ENCODE measurements around the gene METTL18. TPM values are rescaled to one million over a fixed set of nuclear protein-coding genes. Genes with fewer than 3 reads are reported as not detected.

METTL18 gene
- total RNA-seq, 4 donors from 2014 or later = 1.1 to 3.6 (median 2.7) TPM

DNA sequence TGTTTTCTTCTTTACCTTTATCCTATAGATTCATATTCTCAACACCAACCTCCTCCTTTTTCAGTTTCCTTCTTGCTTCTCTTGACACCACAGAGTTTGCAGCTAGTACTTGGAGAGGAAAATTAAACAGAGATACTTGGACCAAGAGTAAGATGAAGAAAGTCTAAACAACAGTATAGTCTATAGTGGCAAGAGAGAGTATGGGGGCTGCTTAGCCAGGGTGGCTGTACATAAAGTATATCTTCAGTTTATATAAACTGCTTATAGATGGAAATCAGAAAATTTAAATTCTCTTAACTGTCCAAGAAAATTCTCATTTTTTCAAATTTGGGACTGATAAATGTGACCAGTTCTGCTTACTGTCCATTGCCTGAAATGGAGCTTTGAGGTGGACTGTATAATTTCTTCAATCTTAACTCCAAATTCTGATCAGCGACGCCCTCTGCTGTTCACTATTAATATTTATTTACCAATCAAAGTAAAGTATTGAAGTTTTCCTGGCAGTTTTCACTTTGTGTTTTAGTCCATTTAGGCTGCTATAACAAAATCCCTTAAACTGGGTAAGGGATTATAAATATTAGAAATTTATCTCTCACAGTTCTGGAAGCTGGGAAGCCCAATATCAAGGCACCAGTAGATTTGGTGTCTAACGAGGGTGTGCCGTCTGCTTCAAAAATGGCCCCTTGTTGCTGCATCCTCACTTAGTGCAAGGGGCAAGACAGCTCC is 14.8 kb upstream of the METTL18 start:
- Histone ChIP-seq H3K27me3 (no peaks in the 10 kb centered on the region), H3K4me1 (no peaks in the 10 kb centered on the region), H3K36me3 (peaks cover 0 to 9% of the 10 kb centered on the region in 2 donors), H3K4me3 (no peak overlapping the region), H3K9me3 (no peaks in the 10 kb centered on the region), H3K27ac (no peak overlapping the region)
- no peak for DNase-seq
- TF ChIP-seq, protein P1, sequence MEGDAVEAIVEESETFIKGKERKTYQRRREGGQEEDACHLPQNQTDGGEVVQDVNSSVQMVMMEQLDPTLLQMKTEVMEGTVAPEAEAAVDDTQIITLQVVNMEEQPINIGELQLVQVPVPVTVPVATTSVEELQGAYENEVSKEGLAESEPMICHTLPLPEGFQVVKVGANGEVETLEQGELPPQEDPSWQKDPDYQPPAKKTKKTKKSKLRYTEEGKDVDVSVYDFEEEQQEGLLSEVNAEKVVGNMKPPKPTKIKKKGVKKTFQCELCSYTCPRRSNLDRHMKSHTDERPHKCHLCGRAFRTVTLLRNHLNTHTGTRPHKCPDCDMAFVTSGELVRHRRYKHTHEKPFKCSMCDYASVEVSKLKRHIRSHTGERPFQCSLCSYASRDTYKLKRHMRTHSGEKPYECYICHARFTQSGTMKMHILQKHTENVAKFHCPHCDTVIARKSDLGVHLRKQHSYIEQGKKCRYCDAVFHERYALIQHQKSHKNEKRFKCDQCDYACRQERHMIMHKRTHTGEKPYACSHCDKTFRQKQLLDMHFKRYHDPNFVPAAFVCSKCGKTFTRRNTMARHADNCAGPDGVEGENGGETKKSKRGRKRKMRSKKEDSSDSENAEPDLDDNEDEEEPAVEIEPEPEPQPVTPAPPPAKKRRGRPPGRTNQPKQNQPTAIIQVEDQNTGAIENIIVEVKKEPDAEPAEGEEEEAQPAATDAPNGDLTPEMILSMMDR (IDR thresholded peaks at IDR 0.05 in 4 of 5, conservative IDR thresholded peaks at IDR 0.05 in 1 of 5) = peak in 4 of 5 experiments; percentile 28 to 51 (median 35)
- TF ChIP-seq POLR2A (IDR thresholded peaks at IDR 0.05) = no peak
- in situ Hi-C loops (cut with MboI; ENCODE audit: low sequenced_read_pairs in 4 of 4) = loop anchor here in 2 of 4 donors (10.0 to 25.0 kb wide), 2 partner anchors 247 to 255 kb away; no protein-coding TSS in a partner anchor
- no peak for ATAC-seq
- intact Hi-C loops (cut with DNase I; ENCODE audit: low total_unique reads) = loop anchor here (2.0 kb wide), 1 partner anchor 259 kb away; no protein-coding TSS in a partner anchor

DNA sequence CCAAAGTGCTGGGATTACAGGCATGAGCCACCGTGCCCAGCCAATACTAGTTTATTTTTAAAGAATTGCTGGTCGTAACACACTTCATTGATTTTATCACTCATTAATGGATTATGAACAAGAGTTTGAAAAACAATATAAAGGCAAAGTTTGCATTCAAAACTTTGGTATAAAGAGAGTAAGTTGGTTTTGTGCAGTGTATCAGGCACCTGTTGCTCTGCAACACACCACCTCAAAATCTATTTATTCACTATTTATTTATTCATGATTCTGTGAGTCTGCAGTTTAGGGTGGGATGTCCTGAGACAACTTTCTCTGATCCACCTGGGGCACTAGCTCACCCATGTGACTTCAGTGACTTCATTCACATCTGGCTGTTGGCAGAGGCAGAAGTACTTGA is 10.2 kb upstream of the METTL18 start:
- TF ChIP-seq, protein P1 (IDR thresholded peaks at IDR 0.05 in 4 of 5, conservative IDR thresholded peaks at IDR 0.05 in 1 of 5) = no peak
- TF ChIP-seq POLR2A (IDR thresholded peaks at IDR 0.05) = no peak
- Histone ChIP-seq H3K9me3 (no peaks in the 10 kb centered on the region), H3K27ac (no peak overlapping the region), H3K4me1 (no peaks in the 10 kb centered on the region), H3K27me3 (no peaks in the 10 kb centered on the region), H3K36me3 (peaks cover 0 to 9% of the 10 kb centered on the region in 2 donors), H3K4me3 (no peak overlapping the region)
- ATAC-seq = no peak
- intact Hi-C loops (cut with DNase I; ENCODE audit: low total_unique reads) (no loop called here), in situ Hi-C loops (cut with MboI; ENCODE audit: low sequenced_read_pairs in 4 of 4) (loop anchor here in 1 of 4 donors (25.0 kb wide), 1 partner anchor 243 kb away; no protein-coding TSS in a partner anchor)
- DNase-seq = no peak

DNA sequence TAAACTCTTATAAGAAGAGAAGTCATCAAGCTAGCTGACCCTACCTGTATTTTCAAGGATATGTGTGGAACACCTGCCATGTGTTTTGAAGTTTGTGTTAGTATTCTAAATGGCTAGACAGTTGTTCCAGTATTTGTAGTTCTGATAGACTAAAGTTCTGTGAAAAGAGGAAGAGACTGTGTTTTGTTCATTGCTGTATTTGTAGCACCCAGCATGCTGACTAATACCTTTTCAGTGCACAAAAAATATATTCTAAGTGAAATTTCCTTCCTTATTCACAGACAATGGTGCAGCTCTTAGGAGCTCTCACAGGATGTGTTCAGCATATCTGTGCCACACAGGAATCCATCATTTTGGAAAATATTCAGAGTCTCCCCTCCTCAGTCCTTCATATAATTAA is 8.2 kb upstream of the METTL18 start:
- Histone ChIP-seq H3K4me3 (no peak overlapping the region), H3K36me3 (peaks cover 0 to 9% of the 10 kb centered on the region in 2 donors), H3K27ac (no peak overlapping the region), H3K27me3 (no peaks in the 10 kb centered on the region), H3K4me1 (no peaks in the 10 kb centered on the region), H3K9me3 (no peaks in the 10 kb centered on the region)
- DNase-seq (no peak), ATAC-seq (no peak)
- TF ChIP-seq, protein P1 (IDR thresholded peaks at IDR 0.05 in 4 of 5, conservative IDR thresholded peaks at IDR 0.05 in 1 of 5) = no peak
- TF ChIP-seq POLR2A (IDR thresholded peaks at IDR 0.05) = no peak
- intact Hi-C loops (cut with DNase I; ENCODE audit: low total_unique reads) = no loop called here
- in situ Hi-C loops (cut with MboI; ENCODE audit: low sequenced_read_pairs in 4 of 4) = loop anchor here in 1 of 4 donors (25.0 kb wide), 1 partner anchor 241 kb away; no protein-coding TSS in a partner anchor

DNA sequence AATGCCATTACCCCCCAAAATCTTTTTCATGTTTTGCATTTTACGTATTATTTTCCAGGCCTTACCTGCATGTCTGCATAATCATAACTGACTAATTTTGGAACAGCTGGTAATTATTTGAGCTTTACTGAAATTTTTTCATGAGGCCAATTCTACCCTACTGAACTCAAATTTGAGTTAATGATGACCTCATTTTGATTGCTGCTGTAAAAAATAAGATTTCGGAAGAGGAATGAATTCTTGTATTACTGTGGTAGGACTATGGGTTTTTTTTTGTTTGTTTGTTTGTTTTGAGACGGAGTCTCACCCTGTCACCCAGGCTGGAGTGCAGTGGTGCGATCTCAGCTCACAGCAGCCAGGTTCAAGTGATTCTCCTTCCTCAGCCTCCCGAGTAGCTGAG is 2.6 kb upstream of the METTL18 start:
- TF ChIP-seq, protein P1 (IDR thresholded peaks at IDR 0.05 in 4 of 5, conservative IDR thresholded peaks at IDR 0.05 in 1 of 5) = no peak
- TF ChIP-seq POLR2A (IDR thresholded peaks at IDR 0.05) = no peak
- Histone ChIP-seq H3K4me3 (no peak overlapping the region), H3K4me1 (peaks cover 15 to 18% of the 10 kb centered on the region in 2 donors), H3K36me3 (no peaks in the 10 kb centered on the region), H3K27ac (no peak overlapping the region), H3K27me3 (no peaks in the 10 kb centered on the region), H3K9me3 (no peaks in the 10 kb centered on the region)
- intact Hi-C loops (cut with DNase I; ENCODE audit: low total_unique reads) = loop anchor here (10.0 kb wide), 1 partner anchor 1452 kb away; no protein-coding TSS in a partner anchor
- ATAC-seq (no peak), DNase-seq (no peak)
- in situ Hi-C loops (cut with MboI; ENCODE audit: low sequenced_read_pairs in 4 of 4) = loop anchor here in 1 of 4 donors (10.0 kb wide), 1 partner anchor 98 kb away; the partner anchor contains the start of gene SCYL3

Measured in gastrocnemius medialis (tissue), 4 donors.